Kidney capillary endothelial cell (primary cell): Measurements from ENCODE around the gene MED16.
"Not testable (repeated sequence)": the region's sequence is repeated elsewhere in the genome, so short reads cannot be mapped to it uniquely, and the experiment has no call there.

ENCODE experiments used
- DNase-seq: peaks from one replicate; pipeline ENCODE4 v3.0.0-alpha.2; 2018; ENCODE audit warnings: low spot score

The MED16 gene

GRCh38 chr19:854549-854948 is 38.4 kb downstream of the MED16 start:
- DNase-seq, result no peak

- not testable (repeated sequence) for DNase-seq
These were observed 39.3 kb downstream of the MED16 start for GRCh38 chr19:853614-854220.

- no peak for DNase-seq
These were observed 39.9 kb downstream of the MED16 start for GRCh38 chr19:853014-853585.

- DNase-seq, result no peak
These were observed 40.6 kb downstream of the MED16 start, which contains the start of gene ELANE for GRCh38 chr19:852136-853013. Gene ELANE (plus strand): TSS chr19:852303. CDS start chr19:852329, 26 bp downstream.

- no peak for DNase-seq
These were observed 42.0 kb downstream of the MED16 start for GRCh38 chr19:850979-851335.

GRCh38 chr19:850221-850978 is 42.6 kb downstream of the MED16 start:
- no peak for DNase-seq

- DNase-seq, result not testable (repeated sequence)
These were observed 43.8 kb downstream of the MED16 start for GRCh38 chr19:849195-849594.

- DNase-seq, result no peak
These were observed 44.5 kb downstream of the MED16 start for GRCh38 chr19:848386-848921.

GRCh38 chr19:845707-846521 is 47.1 kb downstream of the MED16 start:
- DNase-seq, result no peak

- no peak for DNase-seq
These were observed 48.4 kb downstream of the MED16 start for GRCh38 chr19:844546-844971.

- DNase-seq, result no peak
These were observed 49.0 kb downstream of the MED16 start for GRCh38 chr19:843836-844545.

GRCh38 chr19:843180-843835 is 49.7 kb downstream of the MED16 start:
- DNase-seq, result no peak

GRCh38 chr19:842802-843179 is 50.2 kb downstream of the MED16 start:
- DNase-seq, result not testable (repeated sequence)

- DNase-seq, result no peak
These were observed 52.3 kb downstream of the MED16 start, which contains the start of gene PRTN3 for GRCh38 chr19:840519-841206. Gene PRTN3 (plus strand): TSS chr19:840999. CDS start chr19:841009, 10 bp downstream.

- DNase-seq, result no peak
These were observed 57.7 kb downstream of the MED16 start for GRCh38 chr19:835210-835810.

GRCh38 chr19:834216-834615 is 58.8 kb downstream of the MED16 start:
- no peak for DNase-seq

- no peak for DNase-seq
These were observed 61.3 kb downstream of the MED16 start for GRCh38 chr19:831407-832369.
